Activated CD4-positive, alpha-beta T cell treated with anti-CD3 and anti-CD28 coated beads, Interleukin-2, amount 50 U/mL, for 16 hours (primary cell): ENCODE data around the gene LRRC8A.

Source experiments
- DNase-seq: peaks from one replicate; pipeline ENCODE4 v3.0.0-alpha.2; 2020

The LRRC8A gene

GRCh38 chr9:128902351-128903078, 20.6 kb downstream of the LRRC8A start:
- DNase-seq = peak; percentile 91

GRCh38 chr9:128903079-128903461, 21.1 kb downstream of the LRRC8A start:
- no peak for DNase-seq

- DNase-seq = no peak
Measured at GRCh38 chr9:128903871-128904620, 22.1 kb downstream of the LRRC8A start.

GRCh38 chr9:128905964-128906363, 24.0 kb downstream of the LRRC8A start:
- DNase-seq = no peak

- DNase-seq = no peak
Measured at GRCh38 chr9:128906741-128907140, 24.8 kb downstream of the LRRC8A start.

- no peak for DNase-seq
Measured at GRCh38 chr9:128908372-128908771, 26.4 kb downstream of the LRRC8A start.

GRCh38 chr9:128909859-128910258, 27.9 kb downstream of the LRRC8A start:
- DNase-seq = no peak

GRCh38 chr9:128910906-128911305, 29.0 kb downstream of the LRRC8A start:
- DNase-seq = no peak

- no peak for DNase-seq
Measured at GRCh38 chr9:128911529-128912035, 29.6 kb downstream of the LRRC8A start.

GRCh38 chr9:128912270-128912853, 30.4 kb downstream of the LRRC8A start:
- DNase-seq = no peak

- no peak for DNase-seq
Measured at GRCh38 chr9:128913048-128913900, 31.3 kb downstream of the LRRC8A start.

GRCh38 chr9:128913995-128914772, 32.3 kb downstream of the LRRC8A start:
- no peak for DNase-seq

GRCh38 chr9:128916204-128916603, 34.3 kb downstream of the LRRC8A start:
- no peak for DNase-seq

GRCh38 chr9:128916745-128917144, 34.8 kb downstream of the LRRC8A start:
- no peak for DNase-seq

GRCh38 chr9:128917151-128917849, 35.4 kb downstream of the LRRC8A start:
- no peak for DNase-seq

GRCh38 chr9:128918921-128919320, 37.0 kb downstream of the LRRC8A start:
- DNase-seq = no peak

GRCh38 chr9:128919402-128920089, 37.6 kb downstream of the LRRC8A start:
- DNase-seq = no peak

- DNase-seq = no peak
Measured at GRCh38 chr9:128920381-128921058, 38.6 kb downstream of the LRRC8A start, which contains the start of gene PHYHD1. TSS of gene PHYHD1 (plus strand) at chr9:128920982. CDS start at chr9:128922324, 1,342 bp downstream.

- no peak for DNase-seq
Measured at GRCh38 chr9:128921881-128922763, 40.2 kb downstream of the LRRC8A start.
